IMR-90 (cell line): ENCODE measurements around the gene HRH3. TPM values are rescaled to one million over a fixed set of nuclear protein-coding genes. Genes with fewer than 3 reads are reported as not detected.

Source experiments
- ATAC-seq: fragments of 200-7000 bp; cut with Tn5 transposase; 2 replicates; pipeline ENCODE4 v1.9.1; 2020; ENCODE audit warnings: low read depth, mild to moderate bottlenecking, moderate library complexity
- BruUV-seq: library from RNA; stranded (reverse); fragments of 400-500 nt; replicated peaks from 2 replicates; lab custom pipeline; 2021; lab: Mats Ljungman, UMichigan
- CTCF ChIA-PET: fragments of 300-600 bp; formaldehyde crosslinking; extraction: SDS; loops from one replicate; lab custom pipeline; 2021; ENCODE audit warnings: antibody characterized with exemption; lab: Yijun Ruan, JAX
- POLR2A ChIA-PET: fragments of 300-600 bp; sonication (Branson Sonifier 250); formaldehyde crosslinking; loops from one replicate; lab custom pipeline; 2022; ENCODE audit warnings: antibody characterized with exemption; ENCODE audit not compliant: unreplicated experiment; lab: Charles Lee
- DNase-seq: peaks from one replicate; pipeline ENCODE4 v3.0.0; 2013
- H2AFZ ChIP-seq: replicated peaks from 2 replicates; pipeline ENCODE3; 2013; ENCODE audit warnings: low read length, mild to moderate bottlenecking; ENCODE audit not compliant: poor library complexity
- H2AK5ac ChIP-seq: 2 replicates; pipeline ENCODE4 v1.6.1; 2013; ENCODE audit warnings: low read depth, low read length, inconsistent platforms
- H2AK9ac ChIP-seq: replicated peaks from 2 replicates; pipeline ENCODE3; 2013; ENCODE audit warnings: mild to moderate bottlenecking, low read depth, low read length, moderate library complexity; ENCODE audit not compliant: poor library complexity
- H2BK120ac ChIP-seq: 2 replicates; pipeline ENCODE4 v1.6.1; 2013; ENCODE audit warnings: low read depth, low read length, inconsistent platforms
- H2BK15ac ChIP-seq: 3 replicates; pipeline ENCODE4 v1.6.1; 2013; ENCODE audit warnings: low read depth, low read length, inconsistent platforms
- H2BK20ac ChIP-seq: 2 replicates; pipeline ENCODE4 v1.6.1; 2013; ENCODE audit warnings: low read depth, mild to moderate bottlenecking, inconsistent platforms, low read length, moderate library complexity
- H2BK5ac ChIP-seq: 2 replicates; pipeline ENCODE4 v1.6.1; 2013; ENCODE audit warnings: mild to moderate bottlenecking, low read depth, low read length, inconsistent platforms; ENCODE audit not compliant: poor library complexity, severe bottlenecking
- H3K14ac ChIP-seq: replicated peaks from 2 replicates; pipeline ENCODE4 v1.6.1; 2013; ENCODE audit warnings: low read depth, low read length, inconsistent platforms
- H3K18ac ChIP-seq: 2 replicates; pipeline ENCODE4 v1.6.1; 2013; ENCODE audit warnings: low read depth, low read length, control low read depth
- H3K23ac ChIP-seq: 2 replicates; pipeline ENCODE4 v1.6.1; 2013; ENCODE audit warnings: low read depth, low read length, inconsistent platforms
- H3K27ac ChIP-seq: 2 replicates; pipeline ENCODE4 v1.5.1; 2013; ENCODE audit warnings: mild to moderate bottlenecking, control low read depth, low read length; ENCODE audit not compliant: insufficient read depth
- H3K27me3 ChIP-seq: 2 replicates; pipeline ENCODE4 v1.6.1; 2013; ENCODE audit warnings: low read length; ENCODE audit not compliant: control insufficient read depth, insufficient read depth
- H3K36me3 ChIP-seq: 2 replicates; pipeline ENCODE4 v1.6.1; 2013; ENCODE audit warnings: low read length, mixed read lengths; ENCODE audit not compliant: control insufficient read depth, insufficient read depth
- H3K4ac ChIP-seq: 2 replicates; pipeline ENCODE4 v1.6.1; 2013; ENCODE audit warnings: low read depth, low read length, inconsistent platforms
- H3K4me1 ChIP-seq: 2 replicates; pipeline ENCODE4 v1.6.1; 2013; ENCODE audit warnings: low read length, mixed read lengths; ENCODE audit not compliant: control insufficient read depth, insufficient read depth
- H3K4me2 ChIP-seq: 2 replicates; pipeline ENCODE4 v1.6.1; 2013; ENCODE audit warnings: low read depth, mild to moderate bottlenecking, control low read depth, low read length, moderate library complexity
- H3K4me3 ChIP-seq: 2 replicates; pipeline ENCODE4 v1.5.1; 2013; ENCODE audit warnings: low read depth, mild to moderate bottlenecking, control low read depth, low read length, moderate library complexity; ENCODE audit not compliant: insufficient read depth
- H3K56ac ChIP-seq: 2 replicates; pipeline ENCODE4 v1.6.1; 2013; ENCODE audit warnings: low read length, inconsistent platforms; ENCODE audit not compliant: insufficient read depth; ENCODE audit errors: extremely low read depth
- H3K79me1 ChIP-seq, 2 experiments: 2 replicates each; pipeline ENCODE4 v1.6.1; 2013; ENCODE audit warnings: low read length in 2 of 2, inconsistent platforms in 1 of 2, low read depth in 1 of 2
- H3K9ac ChIP-seq: 2 replicates; pipeline ENCODE4 v1.6.1; 2013; ENCODE audit warnings: low read depth, low read length, control low read depth
- H3K9me1 ChIP-seq: 2 replicates; pipeline ENCODE4 v1.6.1; 2013; ENCODE audit warnings: low read length, inconsistent platforms; ENCODE audit not compliant: insufficient read depth
- H3K9me3 ChIP-seq: 2 replicates; pipeline ENCODE4 v1.6.1; 2013; ENCODE audit warnings: low read length; ENCODE audit not compliant: control insufficient read depth, insufficient read depth
- H4K20me1 ChIP-seq: 2 replicates; pipeline ENCODE4 v1.6.1; 2013; ENCODE audit warnings: low read length, inconsistent platforms; ENCODE audit not compliant: insufficient read depth
- H4K5ac ChIP-seq: 2 replicates; pipeline ENCODE4 v1.6.1; 2013; ENCODE audit warnings: mild to moderate bottlenecking, low read depth, low read length, control low read depth
- H4K8ac ChIP-seq, 2 experiments: 2 replicates each; pipeline ENCODE4 v1.6.1; 2013; ENCODE audit warnings: low read depth in 2 of 2, low read length in 2 of 2, control low read depth in 1 of 2, inconsistent platforms in 1 of 2
- H4K91ac ChIP-seq: 2 replicates; pipeline ENCODE4 v1.6.1; 2013; ENCODE audit warnings: low read depth, low read length, inconsistent platforms; ENCODE audit not compliant: insufficient read depth
- BHLHE40 ChIP-seq: fragments of 150-350 bp; IDR thresholded peaks from 2 replicates; pipeline ENCODE4 v1.6.1; 2016; ENCODE audit warnings: mild to moderate bottlenecking, low read depth, low read length
- FOS ChIP-seq: fragments of 150-350 bp; IDR thresholded peaks from 2 replicates; pipeline ENCODE4 v1.6.1; 2016; ENCODE audit warnings: low read depth, low read length
- POLR2A ChIP-seq: IDR thresholded peaks from 2 replicates; pipeline ENCODE4 v1.6.1; 2012; ENCODE audit warnings: mild to moderate bottlenecking, low read depth, low read length
- WGBS, 2 experiments: methylation state at CpG; one replicate each; pipeline versions ENCODE4 v1.1.5 to v1.1.7; 2013; ENCODE audit warnings: missing lambda C conversion rate in 2 of 2; ENCODE audit not compliant: insufficient read length in 1 of 2; ENCODE audit errors: extremely low coverage in 2 of 2; 5-methylcytosine and 5-hydroxymethylcytosine counted together
- dilution Hi-C: fragments of 300-500 bp; cut with HindIII; formaldehyde crosslinking; loops from one replicate; pipeline ENCODE4 v1.14.3; 2018; ENCODE audit warnings: low sequenced_read_pairs; ENCODE audit not compliant: unreplicated experiment
- in situ Hi-C: fragments of 300-500 bp; cut with MboI; formaldehyde crosslinking; loops from 3 replicates; pipeline ENCODE4 v1.14.3; 2019; ENCODE audit warnings: low sequenced_read_pairs, inconsistent platforms, mixed read lengths
- intact Hi-C: fragments of 100-400 bp; cut with micrococcal nuclease; formaldehyde crosslinking; loops from 2 replicates; pipeline ENCODE4 v1.10.0; 2022
- polyA plus RNA-seq, 3 experiments: library from polyadenylated mRNA; depleted of rRNA; stranded (reverse); fragments of >200 nt; gene quantifications; 2 replicates each; pipeline ENCODE4 v1.2.3, GENCODE V29; 2012; ENCODE audit warnings: low replicate concordance in 1 of 3
- total RNA-seq: library from RNA; depleted of rRNA; stranded (reverse); fragments of >200 nt; gene quantifications from 2 replicates; pipeline ENCODE4 v1.2.3, GENCODE V29; 2012

HRH3 gene
- total and polyA plus RNA-seq, 2 of the 4 experiments (the other 2 are of a cell fraction): not detected

GRCh38 chr20:62238569-62239277, 18.6 kb upstream of the HRH3 start:
- intact Hi-C loops: no loop called here
- dilution Hi-C loops: no loop called here
- no TSS peak for BruUV-seq
- Histone ChIP-seq H3K9me3 (peaks cover 3% of the 10 kb centered on the region), H3K9ac (peak overlapping the region; percentile 94), H2BK120ac (no peak overlapping the region), H3K9me1 (no peaks in the 10 kb centered on the region), H3K14ac (peak overlapping the region; percentile 87; the same call in 1 of the 2 replicates), H3K27ac (peak overlapping the region; percentile 77), H2AK5ac (peak overlapping the region; percentile 83), H3K36me3 (peaks cover 14% of the 10 kb centered on the region; the same call in 1 of the 2 replicates), H3K23ac (peak overlapping the region; percentile 95), H4K91ac (peak overlapping the region; percentile 49; the same call in 1 of the 2 replicates), H3K4me1 (peaks cover 4% of the 10 kb centered on the region), H3K27me3 (peaks cover 10% of the 10 kb centered on the region), H2BK5ac (peak overlapping the region; percentile 14), H3K4me2 (peak overlapping the region; percentile 98), H2AFZ (peak overlapping the region; percentile 94), H3K79me1 (peaks cover 15 to 44% of the 10 kb centered on the region in 2 experiments), H3K18ac (peak overlapping the region; percentile 76; the same call in 1 of the 2 replicates), H3K4ac (peak overlapping the region; percentile 93), H4K8ac (peak overlapping the region; percentile 31 to 87; a peak in 3 of 4 replicates), H2AK9ac (peak overlapping the region; percentile 93), H4K20me1 (peaks cover 41% of the 10 kb centered on the region), H2BK20ac (no peak overlapping the region), H3K56ac (peak overlapping the region; percentile 35; the same call in 1 of the 2 replicates), H3K4me3 (peak overlapping the region; percentile 99), H4K5ac (peak overlapping the region; percentile 93), H2BK15ac (no peak overlapping the region)
- ChIA-PET POLR2A (no interaction called here), CTCF (no interaction called here)
- TF ChIP-seq BHLHE40 (no peak), FOS (no peak), POLR2A (peak; percentile 9; the same call in 1 of the 2 replicates)
- ATAC-seq (peak; percentile 24), DNase-seq (no peak)
- in situ Hi-C loops: no loop called here
- WGBS, 2 experiments: 0% methylated on average over 9 of the region's 70 CpGs; no CpG with 5 or more reads in 1 of the 2 experiments
